Upper lobe of left lung (tissue), 4 donors: ENCODE data around the gene ARID4B.

Experiments used
- CTCF ChIP-seq, 6 experiments: fragments of 450-650 bp in 4 of 6; fragments of 200-600 bp in 2 of 6; sonication (generic) in 2 of 6; IDR thresholded peaks; one replicate each; pipeline ENCODE4 v1.5.1; 2016 to 2019; ENCODE audit warnings: antibody characterized with exemption in 6 of 6
- EP300 ChIP-seq, 4 donors: sonication (generic); formaldehyde crosslinking; IDR thresholded peaks; one replicate each; pipeline ENCODE4 v1.5.1; 2017; ENCODE audit warnings: antibody characterized with exemption in 4 of 4, control low read depth in 2 of 4

- TF ChIP-seq CTCF (IDR thresholded peaks at IDR 0.05) (no peak), EP300 (IDR thresholded peaks at IDR 0.05) (no peak)
These were observed 40.6 kb downstream of the ARID4B start for GRCh38 chr1:235287208-235287882.
